HG02885 (cell line): ENCODE results near the gene TRAM2.
A peak's percentile ranks its signal among the peaks of the same experiment; 100 is the strongest.

Source experiments
- ATAC-seq: cut with Tn5 transposase; IDR thresholded peaks from one replicate; pipeline ENCODE4 v1.9.1; 2021; ENCODE audit warnings: mild to moderate bottlenecking; ENCODE audit not compliant: unreplicated experiment, poor library complexity

TRAM2 gene

GRCh38 chr6:52595000-52595795 is 18.3 kb upstream of the TRAM2 start:
- peak; percentile 80 for ATAC-seq

GRCh38 chr6:52594221-52594620 is 17.4 kb upstream of the TRAM2 start:
- no peak for ATAC-seq

- no peak for ATAC-seq
These were observed 15.0 kb upstream of the TRAM2 start for GRCh38 chr6:52591832-52592231.

- no peak for ATAC-seq
These were observed 13.5 kb upstream of the TRAM2 start for GRCh38 chr6:52590152-52590891.

GRCh38 chr6:52588710-52589091 is 11.8 kb upstream of the TRAM2 start:
- no peak for ATAC-seq

- no peak for ATAC-seq
These were observed 11.3 kb upstream of the TRAM2 start for GRCh38 chr6:52588087-52588709.

GRCh38 chr6:52587001-52587400 is 10.1 kb upstream of the TRAM2 start:
- ATAC-seq = no peak

- ATAC-seq = no peak
These were observed 7.3 kb upstream of the TRAM2 start for GRCh38 chr6:52584203-52584602.

- ATAC-seq = no peak
These were observed 6.1 kb upstream of the TRAM2 start for GRCh38 chr6:52582996-52583395.

- no peak for ATAC-seq
These were observed 5.6 kb upstream of the TRAM2 start for GRCh38 chr6:52582446-52582845.

GRCh38 chr6:52580905-52581304 is 4.0 kb upstream of the TRAM2 start:
- no peak for ATAC-seq

GRCh38 chr6:52579006-52579660 is 2.3 kb upstream of the TRAM2 start:
- no peak for ATAC-seq

- no peak for ATAC-seq
These were observed 1.1 kb upstream of the TRAM2 start for GRCh38 chr6:52577778-52578463.

GRCh38 chr6:52576392-52577021 is 353 bp downstream of the TRAM2 start:
- peak; percentile 64 for ATAC-seq

GRCh38 chr6:52576054-52576391 is 837 bp downstream of the TRAM2 start:
- ATAC-seq = no peak

- ATAC-seq = no peak
These were observed 1.4 kb downstream of the TRAM2 start for GRCh38 chr6:52575502-52575892.

GRCh38 chr6:52574709-52575501 is 2.0 kb downstream of the TRAM2 start:
- ATAC-seq = peak; percentile 61

GRCh38 chr6:52573295-52573694 is 3.6 kb downstream of the TRAM2 start:
- no peak for ATAC-seq

GRCh38 chr6:52572536-52572935 is 4.3 kb downstream of the TRAM2 start:
- ATAC-seq = no peak
